Neuron (in vitro differentiated cells): ENCODE data around the gene NCSTN.
A peak's percentile ranks its signal among the peaks of the same experiment; 100 is the strongest.

Source experiments
- H2AFZ ChIP-seq: one replicate; pipeline ENCODE4 v1.6.1; 2013; ENCODE audit warnings: low read depth, mild to moderate bottlenecking, inconsistent platforms, low read length, moderate library complexity
- H3K27me3 ChIP-seq: one replicate; pipeline ENCODE4 v1.6.1; 2013; ENCODE audit warnings: low read length; ENCODE audit not compliant: insufficient read depth
- H3K36me3 ChIP-seq: one replicate; pipeline ENCODE4 v1.6.1; 2013; ENCODE audit warnings: low read length; ENCODE audit not compliant: insufficient read depth
- H3K4me1 ChIP-seq: one replicate; pipeline ENCODE4 v1.6.1; 2013; ENCODE audit warnings: low read length; ENCODE audit not compliant: insufficient read depth
- H3K4me3 ChIP-seq: 2 replicates; pipeline ENCODE4 v1.5.1; 2013; ENCODE audit warnings: mild to moderate bottlenecking, low read length, moderate library complexity
- H3K9me3 ChIP-seq: one replicate; pipeline ENCODE4 v1.6.1; 2013; ENCODE audit warnings: low read length

NCSTN gene

GRCh38 chr1:160394673-160395072 lies 51.5 kb downstream of the NCSTN start:
- Histone ChIP-seq H2AFZ (no peak overlapping the region), H3K9me3 (peaks cover 2% of the 10 kb centered on the region), H3K4me3 (no peak overlapping the region), H3K36me3 (no peaks in the 10 kb centered on the region), H3K4me1 (peaks cover 16% of the 10 kb centered on the region), H3K27me3 (no peaks in the 10 kb centered on the region)

- Histone ChIP-seq H3K27me3 (no peaks in the 10 kb centered on the region), H3K36me3 (no peaks in the 10 kb centered on the region), H3K9me3 (no peaks in the 10 kb centered on the region), H2AFZ (no peak overlapping the region), H3K4me1 (peaks cover 26% of the 10 kb centered on the region), H3K4me3 (no peak overlapping the region)
Measured at GRCh38 chr1:160397651-160398050, 54.5 kb downstream of the NCSTN start.

- H3K4me1 ChIP-seq = peaks cover 38% of the 10 kb centered on the region
- no peaks in the 10 kb centered on the region for H3K36me3 ChIP-seq
- no peak overlapping the region for H2AFZ ChIP-seq
- no peaks in the 10 kb centered on the region for H3K27me3 ChIP-seq
- no peak overlapping the region for H3K4me3 ChIP-seq
- no peaks in the 10 kb centered on the region for H3K9me3 ChIP-seq
Measured at GRCh38 chr1:160398823-160399222, 55.6 kb downstream of the NCSTN start.

- H3K27me3 ChIP-seq = no peaks in the 10 kb centered on the region
- peak overlapping the region; percentile 30 for H2AFZ ChIP-seq
- H3K4me1 ChIP-seq = peaks cover 46% of the 10 kb centered on the region
- peaks cover 6% of the 10 kb centered on the region for H3K36me3 ChIP-seq
- peak overlapping the region; percentile 69 for H3K4me3 ChIP-seq
- no peaks in the 10 kb centered on the region for H3K9me3 ChIP-seq
Measured at GRCh38 chr1:160399544-160400222, 56.5 kb downstream of the NCSTN start.

GRCh38 chr1:160400223-160400645 lies 57.1 kb downstream of the NCSTN start, which contains the start of gene VANGL2:
TSS of gene VANGL2 (plus strand) at chr1:160400564. CDS start at chr1:160415838, 15,274 bp downstream.
- H3K4me3 ChIP-seq = peak within 1 kb of the TSS; percentile 84
- no peaks in the 10 kb centered on the region for H3K9me3 ChIP-seq
- no peaks in the 10 kb centered on the region for H3K27me3 ChIP-seq
- peaks cover 52% of the 10 kb centered on the region for H3K4me1 ChIP-seq
- peak within 1 kb of the TSS; percentile 30 for H2AFZ ChIP-seq
- H3K36me3 ChIP-seq = peaks cover 10% of the 10 kb centered on the region

GRCh38 chr1:160400646-160401486 lies 57.7 kb downstream of the NCSTN start:
- Histone ChIP-seq H2AFZ (no peak overlapping the region), H3K9me3 (no peaks in the 10 kb centered on the region), H3K4me3 (peak overlapping the region; percentile 84), H3K36me3 (peaks cover 16% of the 10 kb centered on the region), H3K4me1 (peaks cover 54% of the 10 kb centered on the region), H3K27me3 (no peaks in the 10 kb centered on the region)

GRCh38 chr1:160401487-160401805 lies 58.3 kb downstream of the NCSTN start:
- peaks cover 54% of the 10 kb centered on the region for H3K4me1 ChIP-seq
- H3K27me3 ChIP-seq = no peaks in the 10 kb centered on the region

GRCh38 chr1:160402001-160402795 lies 59.0 kb downstream of the NCSTN start:
- Histone ChIP-seq H3K27me3 (no peaks in the 10 kb centered on the region), H3K4me1 (peaks cover 57% of the 10 kb centered on the region), H3K9me3 (no peaks in the 10 kb centered on the region), H3K36me3 (peaks cover 23% of the 10 kb centered on the region), H2AFZ (no peak overlapping the region), H3K4me3 (peak overlapping the region; percentile 84)

More at GRCh38 chr1:160401487-160401805, 58.3 kb downstream of the NCSTN start:
- no peaks in the 10 kb centered on the region for H3K9me3 ChIP-seq
- no peak overlapping the region for H2AFZ ChIP-seq
- H3K4me3 ChIP-seq = peak overlapping the region; percentile 84
- peaks cover 20% of the 10 kb centered on the region for H3K36me3 ChIP-seq

GRCh38 chr1:160403244-160403643 lies 60.1 kb downstream of the NCSTN start:
- peak overlapping the region; percentile 84 for H3K4me3 ChIP-seq
- no peak overlapping the region for H2AFZ ChIP-seq
- no peaks in the 10 kb centered on the region for H3K27me3 ChIP-seq
- H3K4me1 ChIP-seq = peaks cover 64% of the 10 kb centered on the region
- H3K36me3 ChIP-seq = peaks cover 33% of the 10 kb centered on the region
- H3K9me3 ChIP-seq = no peaks in the 10 kb centered on the region

GRCh38 chr1:160404094-160404493 lies 60.9 kb downstream of the NCSTN start:
- Histone ChIP-seq H3K36me3 (peaks cover 41% of the 10 kb centered on the region), H3K27me3 (no peaks in the 10 kb centered on the region), H3K4me1 (peaks cover 65% of the 10 kb centered on the region), H3K4me3 (no peak overlapping the region), H3K9me3 (no peaks in the 10 kb centered on the region), H2AFZ (no peak overlapping the region)

GRCh38 chr1:160405331-160405877 lies 62.2 kb downstream of the NCSTN start:
- peaks cover 41% of the 10 kb centered on the region for H3K36me3 ChIP-seq

GRCh38 chr1:160406131-160406968 lies 63.2 kb downstream of the NCSTN start:
- no peaks in the 10 kb centered on the region for H3K9me3 ChIP-seq
- H3K4me3 ChIP-seq = no peak overlapping the region
- peaks cover 74% of the 10 kb centered on the region for H3K4me1 ChIP-seq
- no peaks in the 10 kb centered on the region for H3K27me3 ChIP-seq
- peaks cover 41% of the 10 kb centered on the region for H3K36me3 ChIP-seq
- no peak overlapping the region for H2AFZ ChIP-seq

More at GRCh38 chr1:160405331-160405877, 62.2 kb downstream of the NCSTN start:
- Histone ChIP-seq H3K4me1 (peaks cover 69% of the 10 kb centered on the region), H3K4me3 (no peak overlapping the region), H3K9me3 (no peaks in the 10 kb centered on the region), H2AFZ (no peak overlapping the region), H3K27me3 (no peaks in the 10 kb centered on the region)
